Calu3 (cell line): ENCODE data around the gene TMPRSS2. TPM values are rescaled to one million over a fixed set of nuclear protein-coding genes. Genes with fewer than 3 reads are reported as not detected.

ENCODE experiments used
- BruUV-seq: library from RNA; stranded (reverse); fragments of 400-500 nt; replicated peaks from 2 replicates; lab custom pipeline; 2021; lab: Mats Ljungman, UMichigan
- CTCF ChIA-PET: fragments of 300-600 bp; sonication (Branson Sonifier 250); formaldehyde crosslinking; loops from one replicate; lab custom pipeline; 2022; ENCODE audit warnings: antibody characterized with exemption; lab: Charles Lee
- DNase-seq: peaks from one replicate; pipeline ENCODE4 v3.0.0; 2022
- H3K27ac Mint-ChIP-seq: one replicate; pipeline ENCODE4 v1.8.0; 2022; ENCODE audit warnings: mixed read lengths; ENCODE audit not compliant: unreplicated experiment
- H3K27me3 Mint-ChIP-seq: one replicate; pipeline ENCODE4 v1.8.0; 2022; ENCODE audit warnings: mixed read lengths; ENCODE audit not compliant: unreplicated experiment
- H3K36me3 Mint-ChIP-seq: one replicate; pipeline ENCODE4 v1.8.0; 2022; ENCODE audit warnings: mild to moderate bottlenecking, moderate library complexity, mixed read lengths; ENCODE audit not compliant: insufficient read depth, unreplicated experiment
- H3K4me1 Mint-ChIP-seq: one replicate; pipeline ENCODE4 v1.8.0; 2022; ENCODE audit warnings: mild to moderate bottlenecking, low read depth, mixed read lengths; ENCODE audit not compliant: unreplicated experiment
- H3K4me3 Mint-ChIP-seq: one replicate; pipeline ENCODE4 v1.8.0; 2022; ENCODE audit warnings: mild to moderate bottlenecking, low read depth, moderate library complexity, mixed read lengths; ENCODE audit not compliant: unreplicated experiment
- H3K9me3 Mint-ChIP-seq: one replicate; pipeline ENCODE4 v1.8.0; 2022; ENCODE audit warnings: low read depth, mixed read lengths; ENCODE audit not compliant: unreplicated experiment
- CTCF ChIP-seq: fragments of 200-600 bp; IDR thresholded peaks from one replicate; pipeline ENCODE4 v1.8.0; 2022; ENCODE audit warnings: antibody characterized with exemption; ENCODE audit not compliant: unreplicated experiment
- intact Hi-C: fragments of 100-400 bp; cut with micrococcal nuclease; formaldehyde crosslinking; loops from one replicate; pipeline ENCODE4 v1.10.0; 2022; ENCODE audit not compliant: unreplicated experiment
- total RNA-seq: library from RNA; stranded (reverse); gene quantifications from 2 replicates; pipeline ENCODE4 v1.2.3, GENCODE V29; 2022

Gene TMPRSS2
- total RNA-seq, 1 experiment from 2014 or later: 13.1 TPM

- no peak for DNase-seq
- TF ChIP-seq CTCF: no peak
- no TSS peak for BruUV-seq
- Mint-ChIP-seq H3K36me3 (no peaks in the 10 kb centered on the region), H3K4me3 (no peak overlapping the region), H3K4me1 (peaks cover 19% of the 10 kb centered on the region), H3K9me3 (no peaks in the 10 kb centered on the region), H3K27ac (no peak overlapping the region), H3K27me3 (no peaks in the 10 kb centered on the region)
- CTCF ChIA-PET: interaction anchor here (0.6 kb wide), 1 partner anchor 305 kb away, joined by 6 read pairs; no protein-coding TSS in a partner anchor
- intact Hi-C loops: no loop called here
These were observed 18.6 kb upstream of the TMPRSS2 start for GRCh38 chr21:41526478-41527087.

- no peak overlapping the region for H3K27ac Mint-ChIP-seq
- BruUV-seq: no TSS peak
- no peak for DNase-seq
- H3K9me3 Mint-ChIP-seq: no peaks in the 10 kb centered on the region
- TF ChIP-seq CTCF: no peak
- no peaks in the 10 kb centered on the region for H3K27me3 Mint-ChIP-seq
- H3K36me3 Mint-ChIP-seq: no peaks in the 10 kb centered on the region
- no peak overlapping the region for H3K4me3 Mint-ChIP-seq
- CTCF ChIA-PET: no interaction called here
- intact Hi-C loops: no loop called here
- H3K4me1 Mint-ChIP-seq: peaks cover 11% of the 10 kb centered on the region
These were observed 15.2 kb upstream of the TMPRSS2 start for GRCh38 chr21:41523175-41523574.

GRCh38 chr21:41521489-41522027 lies 13.6 kb upstream of the TMPRSS2 start:
- intact Hi-C loops: no loop called here
- no peaks in the 10 kb centered on the region for H3K27me3 Mint-ChIP-seq

GRCh38 chr21:41520560-41521442 lies 12.8 kb upstream of the TMPRSS2 start:
- no peak for DNase-seq
- H3K4me3 Mint-ChIP-seq: no peak overlapping the region
- no peak for TF ChIP-seq CTCF
- CTCF ChIA-PET: no interaction called here
- H3K4me1 Mint-ChIP-seq: peaks cover under 1% of the 10 kb centered on the region
- H3K9me3 Mint-ChIP-seq: no peaks in the 10 kb centered on the region
- intact Hi-C loops: no loop called here
- H3K27ac Mint-ChIP-seq: no peak overlapping the region
- BruUV-seq: no TSS peak
- no peaks in the 10 kb centered on the region for H3K27me3 Mint-ChIP-seq
- H3K36me3 Mint-ChIP-seq: no peaks in the 10 kb centered on the region

More at GRCh38 chr21:41521489-41522027, 13.6 kb upstream of the TMPRSS2 start:
- Mint-ChIP-seq H3K36me3 (no peaks in the 10 kb centered on the region), H3K4me1 (peaks cover 8% of the 10 kb centered on the region), H3K4me3 (no peak overlapping the region), H3K9me3 (no peaks in the 10 kb centered on the region), H3K27ac (no peak overlapping the region)
- BruUV-seq: no TSS peak
- CTCF ChIA-PET: no interaction called here
- no peak for TF ChIP-seq CTCF
- DNase-seq: no peak
